GM13976 (cell line): Measurements from ENCODE around the gene ELP4.

ENCODE experiments used
- DNase-seq: peaks from one replicate; pipeline ENCODE4 v3.0.0; 2012; ENCODE audit warnings: low spot score
- CTCF ChIP-seq: IDR thresholded peaks from 2 replicates; pipeline ENCODE4 v1.5.1; 2012; ENCODE audit warnings: borderline replicate concordance, mild to moderate bottlenecking; ENCODE audit not compliant: insufficient read depth; ENCODE audit errors: extremely low read depth, missing control alignments, control extremely low read depth
- in situ Hi-C: fragments of 300-500 bp; cut with MboI; formaldehyde crosslinking; loops from one replicate; pipeline ENCODE4 v1.12.0; 2022; ENCODE audit warnings: low sequenced_read_pairs, mixed read lengths, inconsistent platforms; ENCODE audit not compliant: unreplicated experiment

ELP4 gene

GRCh38 chr11:31582697-31583096, 73.1 kb downstream of the ELP4 start:
- no peak for TF ChIP-seq CTCF
- in situ Hi-C loops: no loop called here
- DNase-seq: peak; percentile 8

- no peak for TF ChIP-seq CTCF
- in situ Hi-C loops: no loop called here
- DNase-seq: no peak
These were observed 88.9 kb downstream of the ELP4 start for GRCh38 chr11:31598454-31598853.

- no peak for DNase-seq
- in situ Hi-C loops: no loop called here
- TF ChIP-seq CTCF: no peak
These were observed 92.2 kb downstream of the ELP4 start for GRCh38 chr11:31601635-31602282.

- in situ Hi-C loops: no loop called here
- DNase-seq: no peak
- TF ChIP-seq CTCF: no peak
These were observed 97.3 kb downstream of the ELP4 start for GRCh38 chr11:31606893-31607292.

GRCh38 chr11:31607914-31608313, 98.3 kb downstream of the ELP4 start:
- in situ Hi-C loops: no loop called here
- no peak for TF ChIP-seq CTCF
- DNase-seq: no peak

GRCh38 chr11:31608995-31609394, 99.4 kb downstream of the ELP4 start:
- in situ Hi-C loops: no loop called here

More at GRCh38 chr11:31608995-31609394, 99.4 kb downstream of the ELP4 start:
- DNase-seq: no peak
- TF ChIP-seq CTCF: no peak
